ENCODE measurements around the gene RYR2. TPM values are rescaled to one million over a fixed set of nuclear protein-coding genes. Genes with fewer than 3 reads are reported as not detected.

The RYR2 gene
- total RNA-seq, 1 experiment from 2014 or later: 2.8 TPM

DNA sequence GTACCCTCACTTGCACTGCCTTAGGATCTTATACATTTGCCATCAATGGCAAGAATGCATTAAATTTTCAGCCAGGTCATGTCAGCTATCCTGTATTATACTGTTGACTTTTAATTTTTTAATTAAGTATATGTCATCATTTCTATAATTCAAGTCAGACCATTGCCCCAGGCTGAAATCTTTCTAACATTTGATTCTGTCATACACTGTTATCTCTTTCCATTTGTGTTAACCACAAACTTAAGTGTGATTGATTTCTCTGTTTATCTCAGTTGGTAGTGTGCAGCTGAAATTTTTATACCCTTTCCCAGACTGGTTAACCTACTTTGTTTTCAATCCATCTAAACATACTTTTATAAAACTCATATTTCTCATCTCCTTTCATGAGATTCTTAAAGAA is 695.5 kb downstream of the RYR2 start:
- no peaks in the 10 kb centered on the region for H3K9me3 ChIP-seq (ENCODE audit: low read depth, low read length, poor library complexity, severe bottlenecking)
- intact Hi-C loops (cut with micrococcal nuclease; ENCODE audit: unreplicated experiment): loop anchor here (5.0 kb wide), 1 partner anchor 55 kb away; no protein-coding TSS in a partner anchor
- no peaks in the 10 kb centered on the region for H3K27me3 ChIP-seq (replicated peaks; ENCODE audit: insufficient read depth, low read depth, low read length, poor library complexity)
- H3K4me1 ChIP-seq (ENCODE audit: insufficient read depth, low read length, poor library complexity, severe bottlenecking): no peaks in the 10 kb centered on the region
- DNase-seq (ENCODE audit: low spot score): no peak
- no peak overlapping the region for H3K4me3 ChIP-seq (ENCODE audit: low read depth, low read length, poor library complexity, severe bottlenecking)
- no peak for TF ChIP-seq EZH2 (IDR thresholded peaks at IDR 0.05; ENCODE audit: borderline replicate concordance, low read depth, low read length, poor library complexity, severe bottlenecking)
- TF ChIP-seq, protein P1, sequence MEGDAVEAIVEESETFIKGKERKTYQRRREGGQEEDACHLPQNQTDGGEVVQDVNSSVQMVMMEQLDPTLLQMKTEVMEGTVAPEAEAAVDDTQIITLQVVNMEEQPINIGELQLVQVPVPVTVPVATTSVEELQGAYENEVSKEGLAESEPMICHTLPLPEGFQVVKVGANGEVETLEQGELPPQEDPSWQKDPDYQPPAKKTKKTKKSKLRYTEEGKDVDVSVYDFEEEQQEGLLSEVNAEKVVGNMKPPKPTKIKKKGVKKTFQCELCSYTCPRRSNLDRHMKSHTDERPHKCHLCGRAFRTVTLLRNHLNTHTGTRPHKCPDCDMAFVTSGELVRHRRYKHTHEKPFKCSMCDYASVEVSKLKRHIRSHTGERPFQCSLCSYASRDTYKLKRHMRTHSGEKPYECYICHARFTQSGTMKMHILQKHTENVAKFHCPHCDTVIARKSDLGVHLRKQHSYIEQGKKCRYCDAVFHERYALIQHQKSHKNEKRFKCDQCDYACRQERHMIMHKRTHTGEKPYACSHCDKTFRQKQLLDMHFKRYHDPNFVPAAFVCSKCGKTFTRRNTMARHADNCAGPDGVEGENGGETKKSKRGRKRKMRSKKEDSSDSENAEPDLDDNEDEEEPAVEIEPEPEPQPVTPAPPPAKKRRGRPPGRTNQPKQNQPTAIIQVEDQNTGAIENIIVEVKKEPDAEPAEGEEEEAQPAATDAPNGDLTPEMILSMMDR (conservative IDR thresholded peaks at IDR 0.05; ENCODE audit: low read depth, low read length): no peak
- no TSS peak for BruUV-seq (replicated peaks)
- no peaks in the 10 kb centered on the region for H3K36me3 ChIP-seq (ENCODE audit: insufficient read depth, low read length, poor library complexity, severe bottlenecking)
- POLR2A ChIA-PET (ENCODE audit: low non-redundant PET): no interaction called here
- no peak overlapping the region for H3K27ac ChIP-seq (ENCODE audit: low read depth, low read length, poor library complexity, severe bottlenecking)
- CTCF ChIA-PET: no interaction called here

DNA sequence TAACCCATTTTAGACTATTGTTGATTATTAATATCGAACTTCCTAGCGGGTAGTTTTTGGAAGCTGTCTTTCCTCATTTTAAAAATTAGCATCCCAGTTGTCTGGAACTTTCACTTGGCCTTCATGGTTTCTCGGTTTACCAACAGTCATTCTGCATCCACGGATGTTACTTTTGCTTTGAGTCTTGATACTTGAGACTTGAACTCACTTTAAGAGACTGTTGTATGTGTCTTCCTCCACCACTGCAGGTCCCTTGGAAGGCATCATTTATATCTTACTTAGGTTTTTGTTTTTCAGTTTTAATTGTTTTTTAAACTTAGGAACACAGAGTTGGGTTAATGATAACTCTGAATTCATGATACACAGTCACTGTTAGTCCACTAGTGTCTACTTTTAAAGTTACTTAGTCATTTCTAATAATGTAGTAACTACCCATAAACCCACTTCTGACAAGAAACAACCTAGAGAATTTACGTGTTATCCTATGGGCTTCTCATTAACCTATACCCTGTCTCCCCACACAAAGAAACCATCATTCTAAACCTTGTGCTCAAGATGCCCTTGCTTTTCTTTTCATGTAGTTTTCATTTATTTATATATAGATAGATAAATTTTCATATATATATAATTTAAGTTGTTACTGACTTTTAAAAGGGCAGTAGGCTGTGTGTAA is 696.1 kb downstream of the RYR2 start:
- H3K36me3 ChIP-seq (ENCODE audit: insufficient read depth, low read length, poor library complexity, severe bottlenecking): no peaks in the 10 kb centered on the region
- POLR2A ChIA-PET (ENCODE audit: low non-redundant PET): no interaction called here
- CTCF ChIA-PET: no interaction called here
- no peaks in the 10 kb centered on the region for H3K4me1 ChIP-seq (ENCODE audit: insufficient read depth, low read length, poor library complexity, severe bottlenecking)
- H3K9me3 ChIP-seq (ENCODE audit: low read depth, low read length, poor library complexity, severe bottlenecking): no peaks in the 10 kb centered on the region
- no peak for DNase-seq (ENCODE audit: low spot score)
- H3K4me3 ChIP-seq (ENCODE audit: low read depth, low read length, poor library complexity, severe bottlenecking): no peak overlapping the region
- no TSS peak for BruUV-seq (replicated peaks)
- intact Hi-C loops (cut with micrococcal nuclease; ENCODE audit: unreplicated experiment): loop anchor here (5.0 kb wide), 1 partner anchor 56 kb away; no protein-coding TSS in a partner anchor
- H3K27me3 ChIP-seq (replicated peaks; ENCODE audit: insufficient read depth, low read depth, low read length, poor library complexity): no peaks in the 10 kb centered on the region
- TF ChIP-seq, protein P1 (conservative IDR thresholded peaks at IDR 0.05; ENCODE audit: low read depth, low read length): no peak
- no peak for TF ChIP-seq EZH2 (IDR thresholded peaks at IDR 0.05; ENCODE audit: borderline replicate concordance, low read depth, low read length, poor library complexity, severe bottlenecking)
- no peak overlapping the region for H3K27ac ChIP-seq (ENCODE audit: low read depth, low read length, poor library complexity, severe bottlenecking)

DNA sequence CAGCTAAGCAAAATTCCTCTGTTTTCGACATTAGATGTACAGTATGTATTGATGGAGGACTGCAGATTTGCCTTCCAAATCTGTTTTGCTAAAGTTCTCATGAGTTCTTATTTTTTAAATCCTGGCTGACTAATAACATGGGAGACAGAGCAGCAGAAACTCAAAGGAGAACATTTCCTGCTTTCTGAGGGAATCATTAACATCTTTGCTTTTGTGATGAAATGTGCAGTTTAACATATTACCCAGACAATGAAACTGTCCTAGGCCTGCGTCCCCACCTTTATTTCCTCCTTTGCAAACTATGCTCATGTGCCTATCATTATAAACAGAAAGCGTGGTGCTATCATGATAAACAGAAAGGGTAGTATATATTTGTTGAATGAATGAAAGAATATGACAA is 698.9 kb downstream of the RYR2 start:
- no peak overlapping the region for H3K27ac ChIP-seq (ENCODE audit: low read depth, low read length, poor library complexity, severe bottlenecking)
- intact Hi-C loops (cut with micrococcal nuclease; ENCODE audit: unreplicated experiment): no loop called here
- H3K27me3 ChIP-seq (replicated peaks; ENCODE audit: insufficient read depth, low read depth, low read length, poor library complexity): no peaks in the 10 kb centered on the region
- H3K36me3 ChIP-seq (ENCODE audit: insufficient read depth, low read length, poor library complexity, severe bottlenecking): no peaks in the 10 kb centered on the region
- H3K4me3 ChIP-seq (ENCODE audit: low read depth, low read length, poor library complexity, severe bottlenecking): no peak overlapping the region
- H3K9me3 ChIP-seq (ENCODE audit: low read depth, low read length, poor library complexity, severe bottlenecking): no peaks in the 10 kb centered on the region
- ChIA-PET CTCF (no interaction called here), POLR2A (ENCODE audit: low non-redundant PET) (interaction anchor here (0.6 kb wide), 1 partner anchor 44 kb away, joined by 3 read pairs; no protein-coding TSS in a partner anchor)
- no peaks in the 10 kb centered on the region for H3K4me1 ChIP-seq (ENCODE audit: insufficient read depth, low read length, poor library complexity, severe bottlenecking)
- no peak for TF ChIP-seq EZH2 (IDR thresholded peaks at IDR 0.05; ENCODE audit: borderline replicate concordance, low read depth, low read length, poor library complexity, severe bottlenecking)
- TF ChIP-seq, protein P1 (conservative IDR thresholded peaks at IDR 0.05; ENCODE audit: low read depth, low read length): no peak
- DNase-seq (ENCODE audit: low spot score): no peak
- BruUV-seq (replicated peaks): no TSS peak

All from A673 (cell line).